A673 (cell line): ENCODE results near the gene ZNF445. TPM values are rescaled to one million over a fixed set of nuclear protein-coding genes. Genes with fewer than 3 reads are reported as not detected.

ENCODE experiments used
- BruUV-seq: library from RNA; stranded (reverse); fragments of 400-500 nt; replicated peaks from 2 replicates; lab custom pipeline; 2021; lab: Mats Ljungman, UMichigan
- CTCF ChIA-PET: fragments of 300-600 bp; sonication (Branson Sonifier 250); formaldehyde crosslinking; loops from one replicate; lab custom pipeline; 2022; ENCODE audit warnings: antibody characterized with exemption; lab: Charles Lee
- POLR2A ChIA-PET: fragments of 300-600 bp; sonication (Branson Sonifier 250); formaldehyde crosslinking; loops from one replicate; lab custom pipeline; 2022; ENCODE audit warnings: antibody characterized with exemption; ENCODE audit not compliant: low non-redundant PET; lab: Charles Lee
- DNase-seq: peaks from one replicate; pipeline ENCODE4 v3.0.0-alpha.2; 2015; ENCODE audit warnings: low spot score
- H3K27ac ChIP-seq: fragments of 200-600 bp; sonication (generic); 2 replicates; pipeline ENCODE4 v1.5.1; 2016; ENCODE audit warnings: mixed run types, low read depth, mild to moderate bottlenecking, mixed read lengths, antibody characterized with exemption, low read length; ENCODE audit not compliant: poor library complexity, severe bottlenecking
- H3K27me3 ChIP-seq: fragments of 200-600 bp; sonication (generic); replicated peaks from 2 replicates; pipeline ENCODE4 v1.6.1; 2017; ENCODE audit warnings: mixed run types, low read depth, mild to moderate bottlenecking, mixed read lengths, antibody characterized with exemption, low read length; ENCODE audit not compliant: insufficient read depth, poor library complexity
- H3K36me3 ChIP-seq: fragments of 200-600 bp; sonication (generic); 2 replicates; pipeline ENCODE4 v1.6.1; 2016; ENCODE audit warnings: mixed run types, mild to moderate bottlenecking, mixed read lengths, antibody characterized with exemption, low read length; ENCODE audit not compliant: insufficient read depth, poor library complexity, severe bottlenecking
- H3K4me1 ChIP-seq: fragments of 200-600 bp; sonication (generic); 2 replicates; pipeline ENCODE4 v1.6.1; 2017; ENCODE audit warnings: mixed run types, mild to moderate bottlenecking, mixed read lengths, antibody characterized with exemption, low read length; ENCODE audit not compliant: insufficient read depth, poor library complexity, severe bottlenecking
- H3K4me3 ChIP-seq: fragments of 200-600 bp; sonication (generic); 2 replicates; pipeline ENCODE4 v1.5.1; 2016; ENCODE audit warnings: low read depth, mixed run types, mild to moderate bottlenecking, mixed read lengths, low read length; ENCODE audit not compliant: poor library complexity, severe bottlenecking
- H3K9me3 ChIP-seq: fragments of 200-600 bp; sonication (generic); 2 replicates; pipeline ENCODE4 v1.6.1; 2016; ENCODE audit warnings: mixed run types, low read depth, mild to moderate bottlenecking, mixed read lengths, antibody characterized with exemption, low read length; ENCODE audit not compliant: poor library complexity, severe bottlenecking
- EZH2 ChIP-seq: fragments of 200-600 bp; sonication (generic); IDR thresholded peaks from 2 replicates; pipeline ENCODE4 v1.6.1; 2017; ENCODE audit warnings: borderline replicate concordance, low read depth, mild to moderate bottlenecking, mixed read lengths, antibody characterized with exemption, low read length; ENCODE audit not compliant: poor library complexity, severe bottlenecking
- intact Hi-C: fragments of 100-400 bp; cut with micrococcal nuclease; formaldehyde crosslinking; loops from one replicate; pipeline ENCODE4 v1.10.0; 2022; ENCODE audit not compliant: unreplicated experiment
- total RNA-seq: library from RNA; stranded (reverse); gene quantifications from 2 replicates; pipeline ENCODE4 v1.2.3, GENCODE V29; 2021
- TF ChIP-seq, protein P1 (sequence below): fragments of 300-800, 200-600 bp; sonication (generic); conservative IDR thresholded peaks from 2 replicates; pipeline ENCODE4 v1.5.1; 2017; ENCODE audit warnings: low read depth, mild to moderate bottlenecking, antibody characterized with exemption, low read length, moderate library complexity, mixed read lengths

ZNF445 gene
- total RNA-seq, 1 experiment from 2014 or later = 18.6 TPM

DNA sequence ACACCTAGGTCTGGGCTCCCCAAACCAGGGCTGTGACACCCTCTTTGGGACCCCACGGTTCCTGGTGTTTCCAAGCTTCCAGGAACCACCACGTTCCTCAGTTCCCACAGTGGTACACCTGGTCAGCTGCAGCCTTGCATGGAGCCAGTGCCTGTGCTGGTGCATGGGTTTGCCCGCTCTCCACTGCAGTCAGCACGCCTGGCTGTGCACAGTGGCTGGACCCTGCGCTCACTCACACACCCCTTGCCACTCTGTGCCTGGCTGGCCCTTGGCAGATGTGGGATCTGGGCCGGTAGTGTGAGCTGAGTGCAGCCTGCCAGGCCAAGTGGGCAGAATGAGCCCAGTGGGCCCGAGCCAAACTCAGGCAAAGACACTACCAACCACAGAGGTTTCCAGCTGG lies 90.1 kb downstream of the ZNF445 start:
- Histone ChIP-seq H3K27me3 (no peaks in the 10 kb centered on the region), H3K36me3 (no peaks in the 10 kb centered on the region), H3K9me3 (no peaks in the 10 kb centered on the region), H3K4me1 (no peaks in the 10 kb centered on the region), H3K27ac (no peak overlapping the region), H3K4me3 (no peak overlapping the region)
- intact Hi-C loops = no loop called here
- no peak for TF ChIP-seq EZH2
- TF ChIP-seq, protein P1, sequence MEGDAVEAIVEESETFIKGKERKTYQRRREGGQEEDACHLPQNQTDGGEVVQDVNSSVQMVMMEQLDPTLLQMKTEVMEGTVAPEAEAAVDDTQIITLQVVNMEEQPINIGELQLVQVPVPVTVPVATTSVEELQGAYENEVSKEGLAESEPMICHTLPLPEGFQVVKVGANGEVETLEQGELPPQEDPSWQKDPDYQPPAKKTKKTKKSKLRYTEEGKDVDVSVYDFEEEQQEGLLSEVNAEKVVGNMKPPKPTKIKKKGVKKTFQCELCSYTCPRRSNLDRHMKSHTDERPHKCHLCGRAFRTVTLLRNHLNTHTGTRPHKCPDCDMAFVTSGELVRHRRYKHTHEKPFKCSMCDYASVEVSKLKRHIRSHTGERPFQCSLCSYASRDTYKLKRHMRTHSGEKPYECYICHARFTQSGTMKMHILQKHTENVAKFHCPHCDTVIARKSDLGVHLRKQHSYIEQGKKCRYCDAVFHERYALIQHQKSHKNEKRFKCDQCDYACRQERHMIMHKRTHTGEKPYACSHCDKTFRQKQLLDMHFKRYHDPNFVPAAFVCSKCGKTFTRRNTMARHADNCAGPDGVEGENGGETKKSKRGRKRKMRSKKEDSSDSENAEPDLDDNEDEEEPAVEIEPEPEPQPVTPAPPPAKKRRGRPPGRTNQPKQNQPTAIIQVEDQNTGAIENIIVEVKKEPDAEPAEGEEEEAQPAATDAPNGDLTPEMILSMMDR = no peak
- BruUV-seq = no TSS peak
- CTCF ChIA-PET = no interaction called here
- no peak for DNase-seq
- POLR2A ChIA-PET = no interaction called here

Other genes starting within 250 kb of the ZNF445 start
- gene TOPAZ1, start 235.8 kb downstream of the ZNF445 start, total RNA-seq = not detected in 2 replicates
- gene TCAIM, start 138.9 kb downstream of the ZNF445 start, total RNA-seq = 19.1 and 21.7 TPM in 2 replicates
- 3.0 and 3.2 TPM in 2 replicates for gene ZKSCAN7, start 77.5 kb upstream of the ZNF445 start, total RNA-seq
- 4.1 and 5.8 TPM in 2 replicates for gene ZNF660, start 107.3 kb upstream of the ZNF445 start, total RNA-seq
- gene ZNF197, start 147.4 kb upstream of the ZNF445 start, total RNA-seq = 14.0 and 14.3 TPM in 2 replicates
- gene ZNF35, start 171.1 kb upstream of the ZNF445 start, total RNA-seq = 11.3 and 13.0 TPM in 2 replicates
- gene ZNF502, start 235.0 kb upstream of the ZNF445 start, total RNA-seq = 1.6 and 2.2 TPM in 2 replicates